HG03432 (cell line): ENCODE measurements around the gene IGFLR1.
A peak's percentile ranks its signal among the peaks of the same experiment; 100 is the strongest.
"Not testable (repeated sequence)": the region's sequence is repeated elsewhere in the genome, so short reads cannot be mapped to it uniquely, and the experiment has no call there.

ENCODE experiments used
- ATAC-seq: cut with Tn5 transposase; IDR thresholded peaks from one replicate; pipeline ENCODE4 v1.9.1; 2021; ENCODE audit warnings: mild to moderate bottlenecking, moderate library complexity; ENCODE audit not compliant: unreplicated experiment

The IGFLR1 gene

DNA sequence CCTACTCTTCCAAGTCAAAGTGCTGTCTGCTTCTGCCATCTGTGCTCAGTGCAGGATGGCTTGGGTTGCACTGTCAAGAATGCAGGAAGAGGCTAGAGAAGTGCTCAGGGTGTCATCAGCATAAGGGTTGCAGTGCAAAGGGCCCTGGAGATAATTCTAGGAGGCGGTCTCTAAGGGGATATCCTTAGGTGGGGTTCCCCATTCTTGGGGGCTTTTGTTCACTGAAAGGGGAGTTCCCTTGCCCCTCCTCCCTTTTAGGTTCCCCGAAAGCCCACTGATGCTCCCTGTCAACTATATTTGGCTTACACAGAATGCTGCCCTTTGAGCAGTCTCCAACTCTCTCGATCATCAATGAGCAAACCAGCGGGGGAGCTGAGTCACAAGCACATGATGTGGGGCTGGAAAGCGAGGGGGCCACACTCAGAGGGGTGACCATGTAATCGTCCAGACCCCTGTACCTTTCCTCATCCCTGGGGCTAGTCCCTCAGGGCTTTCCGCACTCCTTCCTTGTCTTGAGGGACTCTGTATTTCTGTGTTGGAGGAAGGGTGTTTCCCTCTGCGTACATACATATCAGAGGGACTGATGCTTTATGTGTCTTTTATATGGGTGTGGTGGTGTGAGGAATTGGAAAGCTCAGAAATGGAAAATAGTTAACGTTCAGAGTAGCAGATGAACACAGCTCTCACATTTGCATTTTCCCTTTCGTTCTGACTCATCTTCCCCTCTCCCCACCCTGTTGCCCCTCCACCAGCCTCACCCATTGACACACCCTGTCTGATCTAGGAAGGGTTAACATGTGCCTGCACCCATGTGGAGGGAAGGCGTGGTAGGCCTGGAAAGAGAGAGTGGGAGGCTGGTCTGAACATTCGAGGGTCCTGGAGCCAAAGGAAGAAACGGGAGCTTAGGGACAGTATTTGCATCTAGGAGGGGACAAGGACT lies 31.2 kb downstream of the IGFLR1 start:
- peak; percentile 35 for ATAC-seq

DNA sequence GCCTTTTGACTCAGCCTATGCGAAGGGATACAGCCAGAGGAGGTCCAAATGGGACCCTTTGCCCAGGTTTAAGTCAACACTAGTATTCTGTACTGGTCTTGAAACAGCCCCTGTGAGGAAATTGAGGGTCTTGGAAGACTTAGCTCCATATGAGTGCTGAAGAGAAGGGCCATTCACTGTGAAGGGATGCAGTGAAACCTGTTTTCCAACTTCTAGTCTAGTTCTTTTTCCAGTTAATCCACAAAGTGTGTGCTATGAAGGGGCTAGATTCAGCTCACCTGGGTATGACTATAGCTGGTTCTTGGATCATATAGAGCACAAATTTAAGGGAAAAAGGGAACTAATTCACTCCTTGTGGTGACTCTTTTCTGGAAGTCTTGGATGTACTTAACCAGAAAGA lies 33.9 kb downstream of the IGFLR1 start:
- no peak for ATAC-seq

DNA sequence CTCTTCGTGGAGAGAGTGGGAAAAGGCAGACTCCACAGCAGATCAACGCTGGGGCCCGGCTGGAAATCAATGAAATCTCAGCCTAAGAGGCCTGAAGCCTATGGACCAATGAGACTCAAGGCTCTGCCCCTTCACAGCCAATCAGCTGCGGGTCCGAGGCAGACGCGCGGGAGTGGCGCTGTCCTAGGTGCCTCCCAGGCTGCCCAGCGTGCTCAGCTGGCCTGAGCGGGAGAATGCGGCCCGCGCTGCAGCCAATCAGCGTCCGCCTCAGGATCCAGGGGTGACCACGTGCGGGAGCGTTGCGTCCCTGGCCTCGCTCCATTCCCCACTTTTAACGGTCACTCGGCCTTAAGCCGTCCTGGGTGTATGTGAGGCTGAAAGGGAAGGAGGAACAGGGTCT lies 38.0 kb downstream of the IGFLR1 start, which contains the start of gene ZBTB32:
TSS of gene ZBTB32 (plus strand) at position 341 of the 400 bp plus-strand sequence. CDS start 10,069 bp downstream, outside the sequence.
- no peak for ATAC-seq

DNA sequence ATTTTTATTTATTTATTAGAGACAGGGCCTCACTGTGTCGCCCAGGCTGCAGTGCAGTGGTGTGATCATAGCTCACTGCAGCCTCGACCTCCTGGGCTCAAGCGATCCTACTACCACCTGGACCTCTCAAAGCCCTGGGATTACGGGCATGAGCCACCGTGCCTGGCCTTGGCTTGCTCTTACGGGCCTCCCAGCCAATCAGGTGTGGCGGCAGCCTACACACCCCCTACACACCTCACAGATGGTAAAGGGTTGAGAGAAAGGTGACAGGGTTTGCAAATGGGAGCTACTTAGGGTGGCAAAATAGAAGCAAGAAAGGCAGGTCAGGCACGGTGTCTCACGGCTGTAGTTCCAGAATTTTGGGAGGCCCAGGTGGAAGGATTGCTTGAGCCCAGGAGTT lies 38.9 kb downstream of the IGFLR1 start:
- no peak for ATAC-seq

DNA sequence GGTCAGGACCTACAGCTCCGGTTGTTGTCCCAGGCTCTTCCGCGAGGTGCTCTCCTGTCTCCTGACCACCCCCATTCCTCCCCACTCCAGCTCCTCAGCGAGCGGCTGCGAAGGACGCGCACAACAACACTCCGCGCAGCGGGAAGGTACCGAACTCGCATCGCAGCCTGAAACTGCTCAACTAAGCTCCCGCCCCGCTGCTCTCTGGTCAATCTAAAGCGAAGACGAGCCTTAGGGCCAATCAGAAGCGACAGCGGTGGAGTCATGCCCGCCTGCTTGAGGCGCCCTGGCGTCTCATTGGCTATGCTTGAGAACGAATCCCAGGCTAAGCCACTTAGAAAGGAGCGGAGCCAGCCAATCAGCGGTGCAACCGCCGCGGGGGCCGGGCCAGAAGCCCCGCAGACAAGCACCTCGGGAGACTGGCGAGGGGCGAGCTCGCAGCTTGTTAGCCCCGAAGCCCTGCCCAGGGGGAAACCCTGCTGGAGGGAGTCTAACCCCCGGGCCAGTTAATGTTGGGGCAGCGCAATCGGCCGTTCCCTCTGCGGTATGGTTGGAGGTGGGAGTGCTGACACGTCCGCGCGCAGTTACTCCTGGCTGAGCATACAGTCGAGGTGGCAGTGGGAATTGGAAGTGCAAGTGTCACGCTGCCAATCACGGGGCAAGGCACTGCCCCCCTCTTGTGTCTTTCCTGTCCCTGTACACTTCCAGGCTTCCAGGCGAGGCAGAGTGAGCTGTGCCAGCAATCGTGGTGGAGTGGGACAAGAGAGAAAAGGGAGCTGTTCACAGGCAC lies 39.8 kb downstream of the IGFLR1 start:
- ATAC-seq = peak; percentile 87

DNA sequence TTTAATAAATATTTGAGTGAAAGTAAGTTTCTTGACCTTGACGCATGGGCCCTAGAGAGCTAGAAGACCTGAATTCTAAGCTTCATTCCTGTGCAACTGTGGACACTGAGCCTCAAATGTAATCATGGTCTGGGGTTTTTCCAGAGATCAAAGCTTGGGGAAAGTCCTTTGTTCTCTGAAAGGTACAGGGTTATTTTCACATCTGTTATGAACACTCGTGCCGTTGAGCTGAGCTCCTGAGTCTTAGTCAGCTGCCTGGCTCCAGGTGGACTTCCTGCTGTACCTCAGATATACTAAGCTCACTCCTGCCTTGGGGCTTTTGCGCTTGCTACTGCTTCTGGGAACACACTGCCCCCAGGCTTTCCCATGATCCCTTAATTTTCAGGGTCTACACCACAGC lies 45.4 kb downstream of the IGFLR1 start:
- ATAC-seq = no peak

DNA sequence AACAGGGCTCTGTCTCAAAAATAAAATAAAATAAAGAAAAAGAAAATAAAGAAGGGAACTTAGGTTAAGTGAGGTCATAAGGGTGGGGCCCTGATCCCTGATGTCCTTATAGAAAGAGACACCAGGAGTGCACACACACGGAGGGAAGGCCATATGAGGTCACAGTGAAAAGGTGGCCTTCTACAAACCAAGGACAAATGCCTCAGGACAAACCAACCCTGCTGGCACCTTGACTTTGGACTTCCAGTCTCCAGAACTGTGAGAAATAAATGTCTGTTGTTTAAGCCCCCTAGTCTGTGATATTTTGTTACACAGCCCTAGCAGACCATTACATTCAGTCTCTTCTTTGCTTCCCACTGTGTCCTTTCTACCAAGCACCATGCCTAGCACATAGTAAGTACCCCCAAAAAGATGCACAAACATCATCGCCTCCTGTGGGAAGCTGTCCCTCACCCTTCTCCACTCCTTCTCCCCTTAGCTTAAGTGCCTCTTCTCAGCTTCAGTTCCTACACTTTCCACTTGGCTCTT lies 46.3 kb downstream of the IGFLR1 start:
- no peak for ATAC-seq

DNA sequence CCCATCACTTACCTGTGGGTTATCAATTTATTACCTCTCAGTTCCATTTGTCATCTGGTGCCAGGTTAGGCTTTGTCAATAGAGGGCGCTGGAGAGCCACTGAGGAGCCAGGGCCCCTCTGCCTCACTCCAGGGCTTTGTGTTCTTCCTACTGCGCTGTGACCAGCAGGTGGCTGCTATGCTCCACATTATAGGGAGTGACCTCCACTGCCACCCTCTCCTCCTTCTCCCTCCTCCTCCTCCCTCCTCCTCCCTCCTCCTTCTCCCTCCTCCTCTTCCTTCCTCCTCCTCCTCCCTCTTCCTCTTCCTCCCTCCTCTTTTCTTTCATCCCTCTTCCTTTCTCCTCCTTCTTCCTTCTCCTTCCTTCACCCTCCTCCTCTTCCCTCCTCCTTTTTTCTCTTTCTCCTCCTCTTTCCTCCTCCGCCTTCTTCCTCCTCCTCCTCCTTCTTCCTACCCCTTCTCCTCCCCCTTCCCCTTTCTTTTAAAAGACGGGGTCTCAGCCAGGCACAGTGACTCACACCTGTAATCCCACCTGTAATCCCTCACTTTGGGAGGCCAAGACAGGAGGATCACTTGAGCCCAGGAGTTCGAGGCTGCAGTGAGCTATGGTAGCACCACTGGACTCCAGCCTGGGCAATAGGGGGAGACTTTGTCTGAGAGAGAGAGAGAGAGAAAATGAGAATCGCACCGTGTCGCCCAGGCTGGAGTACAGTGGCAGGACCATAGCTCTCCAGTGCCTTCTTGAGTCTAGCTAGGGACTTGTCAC lies 48.2 kb downstream of the IGFLR1 start:
- ATAC-seq = peak; percentile 74

DNA sequence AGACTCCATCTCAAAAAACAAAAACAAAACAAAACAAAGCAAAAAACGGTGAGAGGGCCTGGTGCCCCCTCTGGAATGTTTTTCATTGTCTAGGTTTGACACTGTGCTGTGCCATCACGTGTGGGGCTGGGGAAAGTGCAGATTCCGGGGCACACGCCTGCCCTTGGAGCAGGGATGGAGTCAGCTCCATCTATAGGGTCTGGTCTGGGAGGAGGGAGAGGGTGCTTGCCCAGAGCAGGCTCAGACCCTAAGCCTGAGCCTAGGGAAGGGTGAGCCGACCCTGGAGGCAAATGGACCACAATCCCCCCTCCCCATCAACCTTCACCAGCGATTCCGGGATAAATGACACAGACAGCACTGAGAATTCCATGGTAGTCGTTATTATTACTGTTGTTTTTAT lies 48.8 kb downstream of the IGFLR1 start:
- no peak for ATAC-seq

DNA sequence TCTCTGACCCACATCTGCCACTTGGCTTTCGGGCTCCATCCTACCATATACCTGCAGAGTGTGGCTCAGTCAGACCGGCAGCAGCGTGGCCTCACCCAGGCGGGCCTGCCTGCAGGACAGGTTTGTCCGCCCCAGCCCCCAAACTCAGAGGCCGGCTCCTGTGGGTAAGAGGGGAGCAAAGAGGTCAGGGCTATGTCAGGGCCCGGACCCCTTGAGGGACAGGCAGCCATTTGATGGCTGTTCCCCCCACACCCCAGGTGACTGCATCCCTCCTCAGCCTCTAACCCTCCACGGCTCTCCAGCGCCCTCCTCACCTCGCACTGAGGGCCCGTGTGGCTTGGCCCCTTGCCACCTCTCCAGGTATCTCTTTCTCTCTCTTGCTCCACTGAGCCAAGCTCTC lies 50.2 kb downstream of the IGFLR1 start:
- no peak for ATAC-seq

DNA sequence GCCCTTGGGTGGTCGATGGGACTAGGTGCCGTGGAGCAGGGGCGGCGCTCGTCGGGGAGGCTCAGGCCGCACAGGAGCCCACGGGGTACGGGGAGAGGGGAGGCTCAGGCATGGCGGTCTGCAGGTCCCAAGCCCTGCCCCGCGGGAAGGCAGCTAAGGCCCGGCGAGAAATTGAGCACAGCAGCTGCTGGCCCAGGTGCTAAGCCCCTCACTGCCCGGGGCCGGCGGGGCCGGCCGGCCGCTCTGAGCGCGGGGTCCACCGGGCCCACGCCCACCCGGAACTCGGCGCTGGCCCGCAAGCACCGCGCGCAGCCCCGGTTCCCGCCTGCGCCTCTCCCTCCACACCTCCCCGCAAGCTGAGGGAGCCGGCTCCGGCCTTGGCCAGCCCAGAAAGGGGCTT lies 51.1 kb downstream of the IGFLR1 start:
- not testable (repeated sequence) for ATAC-seq

DNA sequence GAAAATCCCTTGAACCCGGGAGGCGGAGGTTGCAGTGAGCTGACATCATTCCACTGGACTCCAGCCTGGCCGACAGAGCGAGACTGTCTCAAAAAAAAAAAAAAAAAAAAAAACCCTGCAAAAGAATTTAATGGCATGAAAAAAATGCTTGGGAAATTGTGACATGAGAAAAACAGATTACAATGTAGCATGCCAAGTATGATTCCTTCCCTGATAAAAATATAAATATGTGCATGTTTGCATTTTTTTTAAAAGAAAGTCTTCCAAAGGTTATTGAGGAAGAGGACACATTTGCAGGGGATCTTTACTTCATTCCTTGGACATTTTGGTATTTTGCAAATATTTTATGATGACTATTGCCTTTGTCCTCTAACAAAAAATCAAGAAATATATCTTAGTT lies 52.4 kb downstream of the IGFLR1 start:
- no peak for ATAC-seq
